CD14-positive monocyte (primary cell): ENCODE results near the gene CTNNBL1. TPM values are rescaled to one million over a fixed set of nuclear protein-coding genes. Genes with fewer than 3 reads are reported as not detected.

Source experiments
- DNase-seq, 3 donors: peaks; one replicate each; pipeline ENCODE4 v3.0.0-alpha.2; 2011 to 2022
- H2AFZ ChIP-seq: 2 replicates; pipeline ENCODE4 v1.6.0; 2012; ENCODE audit warnings: mild to moderate bottlenecking, low read depth, low read length, inconsistent platforms; ENCODE audit not compliant: insufficient read depth, poor library complexity, severe bottlenecking
- H3K27ac ChIP-seq, 2 donors: 1 replicate in 1 of 2; 2 replicates in 1 of 2; pipeline ENCODE4 v1.5.1; 2012 to 2013; ENCODE audit warnings: low read length in 2 of 2, control low read depth in 1 of 2, inconsistent platforms in 1 of 2, low read depth in 1 of 2, mild to moderate bottlenecking in 1 of 2
- H3K27me3 ChIP-seq, 2 donors: one replicate each; pipeline versions ENCODE4 v1.6.0 to v1.6.1; 2011 to 2013; ENCODE audit warnings: low read length in 2 of 2; ENCODE audit not compliant: control insufficient read depth in 2 of 2, insufficient read depth in 2 of 2
- H3K36me3 ChIP-seq, 2 donors: replicated peaks in 1 of 2; 1 replicate in 1 of 2; 2 replicates in 1 of 2; pipeline versions ENCODE4 v1.5.1 to v1.6.1; 2012 to 2013; ENCODE audit warnings: low read length in 2 of 2, control low read depth in 1 of 2, inconsistent platforms in 1 of 2, mild to moderate bottlenecking in 1 of 2; ENCODE audit not compliant: insufficient read depth in 2 of 2, control insufficient read depth in 1 of 2
- H3K4me1 ChIP-seq, 2 donors: 1 replicate in 1 of 2; 2 replicates in 1 of 2; pipeline versions ENCODE4 v1.5.1 to v1.6.1; 2012 to 2013; ENCODE audit warnings: low read length in 2 of 2, control low read depth in 1 of 2, inconsistent platforms in 1 of 2, mild to moderate bottlenecking in 1 of 2, moderate library complexity in 1 of 2; ENCODE audit not compliant: insufficient read depth in 2 of 2, control insufficient read depth in 1 of 2
- H3K4me2 ChIP-seq: replicated peaks from 2 replicates; pipeline ENCODE3; 2012; ENCODE audit warnings: low read length, moderate library complexity, mild to moderate bottlenecking; ENCODE audit not compliant: poor library complexity, severe bottlenecking; ENCODE audit errors: extremely low read depth
- H3K4me3 ChIP-seq, 3 experiments: fragments of 200-600 bp in 1 of 3; sonication (generic) in 1 of 3; replicated peaks in 1 of 3; 1 replicate in 2 of 3; 2 replicates in 1 of 3; pipeline ENCODE4 v1.5.1; 2011 to 2013; ENCODE audit warnings: low read length in 3 of 3, mild to moderate bottlenecking in 3 of 3, control low read depth in 2 of 3, low read depth in 2 of 3, inconsistent platforms in 1 of 3, moderate library complexity in 1 of 3
- H3K79me2 ChIP-seq: 2 replicates; pipeline ENCODE4 v1.6.0; 2012; ENCODE audit warnings: mild to moderate bottlenecking, control low read depth, inconsistent platforms, low read length, moderate library complexity; ENCODE audit not compliant: insufficient read depth
- H3K9ac ChIP-seq: 2 replicates; pipeline ENCODE4 v1.6.0; 2017; ENCODE audit warnings: low read length, mild to moderate bottlenecking; ENCODE audit not compliant: insufficient read depth, poor library complexity, severe bottlenecking
- H3K9me3 ChIP-seq, 2 donors: replicated peaks in 1 of 2; 1 replicate in 1 of 2; 2 replicates in 1 of 2; pipeline versions ENCODE4 v1.5.1 to v1.6.1; 2012 to 2013; ENCODE audit warnings: low read length in 2 of 2, control low read depth in 1 of 2; ENCODE audit not compliant: control insufficient read depth in 1 of 2, insufficient read depth in 1 of 2
- H4K20me1 ChIP-seq: 2 replicates; pipeline ENCODE4 v1.6.0; 2012; ENCODE audit warnings: mild to moderate bottlenecking, low read length, control low read depth, moderate library complexity; ENCODE audit not compliant: insufficient read depth
- H3K27ac Mint-ChIP-seq, 7 donors: one replicate each; pipeline ENCODE4 v1.8.0; 2020; ENCODE audit warnings: mild to moderate bottlenecking in 7 of 7, mixed read lengths in 7 of 7, moderate library complexity in 6 of 7, inconsistent platforms in 2 of 7
- H3K27me3 Mint-ChIP-seq, 3 donors: one replicate each; pipeline ENCODE4 v1.8.0; 2021 to 2022; ENCODE audit warnings: low read depth in 3 of 3, mild to moderate bottlenecking in 3 of 3, mixed read lengths in 3 of 3, moderate library complexity in 3 of 3, inconsistent platforms in 1 of 3
- H3K36me3 Mint-ChIP-seq, 2 donors: one replicate each; pipeline ENCODE4 v1.8.0; 2020; ENCODE audit warnings: mixed read lengths in 2 of 2, inconsistent platforms in 1 of 2, mild to moderate bottlenecking in 1 of 2
- H3K4me1 Mint-ChIP-seq: one replicate; pipeline ENCODE4 v1.8.0; 2020; ENCODE audit warnings: mild to moderate bottlenecking, mixed read lengths
- H3K4me3 Mint-ChIP-seq, 2 donors: one replicate each; pipeline ENCODE4 v1.8.0; 2020; ENCODE audit warnings: mild to moderate bottlenecking in 2 of 2, mixed read lengths in 2 of 2, moderate library complexity in 1 of 2
- H3K9me3 Mint-ChIP-seq, 7 donors: one replicate each; pipeline ENCODE4 v1.8.0; 2020 to 2022; ENCODE audit warnings: mixed read lengths in 7 of 7, mild to moderate bottlenecking in 6 of 7, moderate library complexity in 6 of 7, inconsistent platforms in 2 of 7
- WGBS: methylation state at CpG from one replicate; pipeline ENCODE4 v1.1.5; 2013; ENCODE audit warnings: missing lambda C conversion rate; ENCODE audit not compliant: insufficient coverage; 5-methylcytosine and 5-hydroxymethylcytosine counted together
- intact Hi-C, 2 donors: fragments of 100-400 bp; cut with micrococcal nuclease; formaldehyde crosslinking; loops; one replicate each; pipeline versions ENCODE4 v1.15.0 to v1.15.1; 2023
- polyA plus RNA-seq, 3 donors: library from polyadenylated mRNA; depleted of rRNA in 1 of 3; unstranded in 2 of 3; stranded (reverse) in 1 of 3; fragments of 300-500 nt in 2 of 3; fragments of >200 nt in 1 of 3; fragmentation: Illumina TruSeq in 2 of 3; gene quantifications; 1 replicate in 2 of 3; 2 replicates in 1 of 3; pipeline ENCODE4 v1.2.3, GENCODE V29; 2012 to 2021
- TF ChIP-seq, protein P1 (sequence below): fragments of 200-600 bp; IDR thresholded peaks from one replicate; pipeline ENCODE4 v1.8.0; 2022; ENCODE audit warnings: antibody characterized with exemption, mild to moderate bottlenecking

Gene CTNNBL1
- polyA plus RNA-seq, 3 donors: 35.5 to 83.2 (median 77.3) TPM

DNA sequence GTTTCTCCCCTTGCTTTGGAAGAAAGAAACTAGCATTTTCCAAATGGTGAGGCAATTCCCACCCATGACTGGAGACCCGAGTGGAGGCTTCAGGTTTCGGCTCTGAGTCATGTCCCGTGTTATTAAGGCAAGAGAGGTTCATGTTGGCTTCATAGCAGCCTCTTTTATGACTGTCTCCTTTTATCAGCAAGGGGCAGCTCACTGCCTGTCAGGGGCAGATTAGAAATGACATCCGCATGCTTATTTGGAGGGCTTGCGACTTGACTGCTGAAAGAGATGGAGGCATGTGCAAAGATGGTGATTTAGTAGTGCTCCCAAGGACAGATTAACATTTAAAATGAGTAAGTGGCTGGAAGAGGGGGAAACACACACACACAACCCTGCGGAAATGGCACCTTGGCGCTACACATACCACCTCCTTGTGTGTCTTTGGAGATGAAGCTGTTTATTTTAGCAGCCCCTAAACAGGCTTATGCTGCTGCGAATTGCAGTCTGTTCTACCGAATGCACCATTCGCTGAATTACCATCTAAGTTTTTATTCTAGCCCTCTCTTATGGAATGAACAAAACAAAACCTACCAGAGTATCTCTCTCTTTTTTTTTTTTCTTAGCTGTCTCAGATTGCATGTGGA is 157.0 kb downstream of the CTNNBL1 start:
- no peaks in the 10 kb centered on the region for H3K9me3 ChIP-seq
- no peaks in the 10 kb centered on the region for H3K4me1 ChIP-seq
- no peaks in the 10 kb centered on the region for H3K27me3 ChIP-seq
- TF ChIP-seq, protein P1, sequence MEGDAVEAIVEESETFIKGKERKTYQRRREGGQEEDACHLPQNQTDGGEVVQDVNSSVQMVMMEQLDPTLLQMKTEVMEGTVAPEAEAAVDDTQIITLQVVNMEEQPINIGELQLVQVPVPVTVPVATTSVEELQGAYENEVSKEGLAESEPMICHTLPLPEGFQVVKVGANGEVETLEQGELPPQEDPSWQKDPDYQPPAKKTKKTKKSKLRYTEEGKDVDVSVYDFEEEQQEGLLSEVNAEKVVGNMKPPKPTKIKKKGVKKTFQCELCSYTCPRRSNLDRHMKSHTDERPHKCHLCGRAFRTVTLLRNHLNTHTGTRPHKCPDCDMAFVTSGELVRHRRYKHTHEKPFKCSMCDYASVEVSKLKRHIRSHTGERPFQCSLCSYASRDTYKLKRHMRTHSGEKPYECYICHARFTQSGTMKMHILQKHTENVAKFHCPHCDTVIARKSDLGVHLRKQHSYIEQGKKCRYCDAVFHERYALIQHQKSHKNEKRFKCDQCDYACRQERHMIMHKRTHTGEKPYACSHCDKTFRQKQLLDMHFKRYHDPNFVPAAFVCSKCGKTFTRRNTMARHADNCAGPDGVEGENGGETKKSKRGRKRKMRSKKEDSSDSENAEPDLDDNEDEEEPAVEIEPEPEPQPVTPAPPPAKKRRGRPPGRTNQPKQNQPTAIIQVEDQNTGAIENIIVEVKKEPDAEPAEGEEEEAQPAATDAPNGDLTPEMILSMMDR: no peak
- no peak overlapping the region for H3K27ac Mint-ChIP-seq
- H3K4me3 ChIP-seq: no peak overlapping the region
- peaks cover 59 to 93% of the 10 kb centered on the region in 2 donors for H3K36me3 ChIP-seq
- H3K4me1 Mint-ChIP-seq: no peaks in the 10 kb centered on the region
- intact Hi-C loops: no loop called here
- no peak overlapping the region for H3K4me2 ChIP-seq
- H3K79me2 ChIP-seq: no peaks in the 10 kb centered on the region
- H3K9ac ChIP-seq: no peak overlapping the region
- WGBS: 95% methylated on average over 4 of the region's 10 CpGs
- peaks cover 77 to 79% of the 10 kb centered on the region in 2 donors for H3K36me3 Mint-ChIP-seq
- H3K4me3 Mint-ChIP-seq: no peak overlapping the region
- no peak for DNase-seq
- H3K9me3 Mint-ChIP-seq: no peaks in the 10 kb centered on the region
- no peak overlapping the region for H3K27ac ChIP-seq
- H2AFZ ChIP-seq: no peak overlapping the region
- no peaks in the 10 kb centered on the region for H4K20me1 ChIP-seq
- H3K27me3 Mint-ChIP-seq: no peaks in the 10 kb centered on the region

DNA sequence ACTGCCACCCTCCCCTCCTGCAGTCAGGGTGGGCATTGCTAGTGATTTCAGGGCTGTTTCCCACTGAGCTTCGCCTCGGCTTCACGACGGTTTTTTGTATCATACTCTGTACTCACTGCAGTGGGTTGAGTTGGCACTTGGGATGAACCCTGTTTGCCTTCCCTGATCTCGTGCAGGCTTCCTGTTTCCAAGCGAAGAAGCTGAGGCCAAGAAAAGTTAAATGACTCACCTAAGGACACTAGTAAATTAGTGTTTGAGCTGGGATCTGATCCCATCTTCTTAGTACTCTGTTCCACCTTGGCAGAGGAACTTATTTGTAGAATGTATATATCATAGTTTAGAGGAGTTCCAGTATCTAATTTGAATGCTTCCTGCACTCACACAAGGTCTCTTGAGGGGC is 158.8 kb downstream of the CTNNBL1 start:
- H3K79me2 ChIP-seq: no peaks in the 10 kb centered on the region
- no peak overlapping the region for H2AFZ ChIP-seq
- H3K27me3 Mint-ChIP-seq: peaks cover 0 to 2% (median 0%) of the 10 kb centered on the region in 3 donors
- WGBS: no CpG with 5 or more reads among the region's 6 CpGs
- peaks cover 55 to 93% of the 10 kb centered on the region in 2 donors for H3K36me3 ChIP-seq
- H3K9me3 ChIP-seq: no peaks in the 10 kb centered on the region
- H3K9ac ChIP-seq: no peak overlapping the region
- H3K27ac ChIP-seq: no peak overlapping the region
- H3K4me3 Mint-ChIP-seq: no peak overlapping the region
- H3K4me1 Mint-ChIP-seq: no peaks in the 10 kb centered on the region
- intact Hi-C loops: no loop called here
- H3K36me3 Mint-ChIP-seq: peaks cover 74% of the 10 kb centered on the region in 2 donors
- no peaks in the 10 kb centered on the region for H3K27me3 ChIP-seq
- no peak overlapping the region for H3K4me2 ChIP-seq
- no peak for DNase-seq
- TF ChIP-seq, protein P1: no peak
- no peak overlapping the region for H3K27ac Mint-ChIP-seq
- no peaks in the 10 kb centered on the region for H3K4me1 ChIP-seq
- H3K4me3 ChIP-seq: no peak overlapping the region
- H3K9me3 Mint-ChIP-seq: no peaks in the 10 kb centered on the region
- H4K20me1 ChIP-seq: no peaks in the 10 kb centered on the region
